ENCODE data around the gene RAP1GAP2.
A peak's percentile ranks its signal among the peaks of the same experiment; 100 is the strongest.

- TF ChIP-seq CTCF (IDR thresholded peaks at IDR 0.05), result no peak
- TF ChIP-seq POLR2A (IDR thresholded peaks at IDR 0.05), result peak in 1 of 2 donors; percentile 58
Observed at GRCh38 chr17:2853283-2854142, 57.3 kb downstream of the RAP1GAP2 start.

Measured in uterus (tissue), 2 donors.